CD4-positive, alpha-beta T cell (primary cell): ENCODE results near the gene ZNF331. TPM values are rescaled to one million over a fixed set of nuclear protein-coding genes. Genes with fewer than 3 reads are reported as not detected.

Experiments
- ATAC-seq: fragments of 200-7000 bp; cut with Tn5 transposase; one replicate; pipeline ENCODE4 v1.10.0; 2022; ENCODE audit warnings: mild to moderate bottlenecking; ENCODE audit not compliant: poor library complexity
- CTCF ChIA-PET: fragments of 350-600 bp; sonication (Branson Sonifier 250); formaldehyde crosslinking; loops from one replicate; lab custom pipeline; 2021; ENCODE audit warnings: antibody characterized with exemption, inconsistent platforms; lab: Charles Lee
- POLR2A ChIA-PET: fragments of 350-600 bp; sonication (Branson Sonifier 250); formaldehyde crosslinking; loops from one replicate; lab custom pipeline; 2021; ENCODE audit warnings: antibody characterized with exemption, inconsistent platforms; lab: Charles Lee
- DNase-seq, 14 experiments: peaks; one replicate each; pipeline ENCODE4 v3.0.0-alpha.2; 2013 to 2020; ENCODE audit warnings: mixed read lengths in 2 of 14
- H3K27ac ChIP-seq, 2 donors: one replicate each; pipeline versions ENCODE4 v1.5.1 to v1.7.0; 2013; ENCODE audit warnings: low read length in 2 of 2, low read depth in 1 of 2, mild to moderate bottlenecking in 1 of 2
- H3K27me3 ChIP-seq, 2 experiments: 1 replicate in 1 of 2; 2 replicates in 1 of 2; pipeline versions ENCODE4 v1.6.1 to v1.7.0; 2013; ENCODE audit warnings: low read length in 2 of 2, control low read depth in 1 of 2, mild to moderate bottlenecking in 1 of 2, moderate library complexity in 1 of 2; ENCODE audit not compliant: insufficient read depth in 2 of 2, control insufficient read depth in 1 of 2
- H3K36me3 ChIP-seq: one replicate; pipeline ENCODE4 v1.6.1; 2013; ENCODE audit warnings: low read length, control low read depth; ENCODE audit not compliant: insufficient read depth
- H3K4me1 ChIP-seq: one replicate; pipeline ENCODE4 v1.6.1; 2013; ENCODE audit warnings: low read length, control low read depth; ENCODE audit not compliant: insufficient read depth
- H3K4me3 ChIP-seq: one replicate; pipeline ENCODE4 v1.5.1; 2013; ENCODE audit warnings: mild to moderate bottlenecking, low read length, moderate library complexity
- H3K9me3 ChIP-seq, 2 experiments: 1 replicate in 1 of 2; 2 replicates in 1 of 2; pipeline versions ENCODE4 v1.6.1 to v1.7.0; 2013; ENCODE audit warnings: low read length in 2 of 2, mild to moderate bottlenecking in 2 of 2, control low read depth in 1 of 2, moderate library complexity in 1 of 2; ENCODE audit not compliant: control insufficient read depth in 1 of 2, insufficient read depth in 1 of 2
- H3K27ac Mint-ChIP-seq: one replicate; pipeline ENCODE4 v1.8.0; 2020; ENCODE audit warnings: mixed read lengths
- H3K27me3 Mint-ChIP-seq: one replicate; pipeline ENCODE4 v1.8.0; 2021; ENCODE audit warnings: mixed read lengths
- H3K36me3 Mint-ChIP-seq: one replicate; pipeline ENCODE4 v1.8.0; 2021; ENCODE audit warnings: low read depth, mixed read lengths
- H3K4me1 Mint-ChIP-seq: one replicate; pipeline ENCODE4 v1.8.0; 2021; ENCODE audit warnings: low read depth, mixed read lengths
- H3K4me3 Mint-ChIP-seq: one replicate; pipeline ENCODE4 v1.8.0; 2020; ENCODE audit warnings: mild to moderate bottlenecking, mixed read lengths
- H3K9me3 Mint-ChIP-seq: one replicate; pipeline ENCODE4 v1.8.0; 2020; ENCODE audit warnings: mixed read lengths
- intact Hi-C, 2 experiments: fragments of 100-400 bp; cut with DNase I in 1 of 2; cut with micrococcal nuclease in 1 of 2; formaldehyde crosslinking; loops; one replicate each; pipeline versions ENCODE4 v1.15.1 to v1.9.0; 2023 to 2025; cut with DNase I, micrococcal nuclease
- total RNA-seq, 174 experiments: library from RNA in 2 of 174; stranded (reverse) in 2 of 174; gene quantifications; one replicate each; pipeline ENCODE4 v1.2.3 and lab custom pipeline; 2021 to 2026
- TF ChIP-seq, protein P1 (sequence below): fragments of 200-600 bp; IDR thresholded peaks from one replicate; pipeline ENCODE4 v1.8.0; 2022; ENCODE audit warnings: antibody characterized with exemption, mild to moderate bottlenecking

The ZNF331 gene
- total RNA-seq, 2 experiments from 2014 or later: 428 to 437 TPM

DNA sequence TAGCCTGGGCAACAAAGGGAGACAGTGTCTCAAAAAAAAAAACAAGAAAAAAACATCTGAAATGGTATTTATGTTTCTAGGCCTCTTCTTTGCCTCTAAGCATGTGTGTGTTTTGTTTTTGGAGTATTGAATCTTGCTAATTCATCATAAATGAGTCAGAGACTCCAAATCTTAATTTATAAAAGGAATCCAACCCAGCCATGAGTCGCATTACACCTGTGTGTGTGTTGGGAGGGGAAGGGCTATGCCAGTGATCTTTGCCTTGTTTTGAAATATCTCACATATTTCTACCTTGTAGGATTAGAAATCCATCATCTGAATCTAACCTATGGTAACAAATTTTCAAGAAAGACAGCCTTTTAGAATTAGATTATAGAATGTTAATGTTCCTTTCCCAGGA, 4.0 kb downstream of the ZNF331 start:
- peak overlapping the region; percentile 65 for H3K4me3 Mint-ChIP-seq
- POLR2A ChIA-PET: no interaction called here
- H3K9me3 Mint-ChIP-seq: no peaks in the 10 kb centered on the region
- H3K36me3 Mint-ChIP-seq: peaks cover 91% of the 10 kb centered on the region
- H3K27ac ChIP-seq: no peak overlapping the region
- H3K27me3 ChIP-seq: no peaks in the 10 kb centered on the region
- H3K27ac Mint-ChIP-seq: peak overlapping the region; percentile 54
- TF ChIP-seq, protein P1, sequence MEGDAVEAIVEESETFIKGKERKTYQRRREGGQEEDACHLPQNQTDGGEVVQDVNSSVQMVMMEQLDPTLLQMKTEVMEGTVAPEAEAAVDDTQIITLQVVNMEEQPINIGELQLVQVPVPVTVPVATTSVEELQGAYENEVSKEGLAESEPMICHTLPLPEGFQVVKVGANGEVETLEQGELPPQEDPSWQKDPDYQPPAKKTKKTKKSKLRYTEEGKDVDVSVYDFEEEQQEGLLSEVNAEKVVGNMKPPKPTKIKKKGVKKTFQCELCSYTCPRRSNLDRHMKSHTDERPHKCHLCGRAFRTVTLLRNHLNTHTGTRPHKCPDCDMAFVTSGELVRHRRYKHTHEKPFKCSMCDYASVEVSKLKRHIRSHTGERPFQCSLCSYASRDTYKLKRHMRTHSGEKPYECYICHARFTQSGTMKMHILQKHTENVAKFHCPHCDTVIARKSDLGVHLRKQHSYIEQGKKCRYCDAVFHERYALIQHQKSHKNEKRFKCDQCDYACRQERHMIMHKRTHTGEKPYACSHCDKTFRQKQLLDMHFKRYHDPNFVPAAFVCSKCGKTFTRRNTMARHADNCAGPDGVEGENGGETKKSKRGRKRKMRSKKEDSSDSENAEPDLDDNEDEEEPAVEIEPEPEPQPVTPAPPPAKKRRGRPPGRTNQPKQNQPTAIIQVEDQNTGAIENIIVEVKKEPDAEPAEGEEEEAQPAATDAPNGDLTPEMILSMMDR: no peak
- DNase-seq (no peak), ATAC-seq (no peak)
- no peak overlapping the region for H3K4me3 ChIP-seq
- peaks cover 0 to 51% of the 10 kb centered on the region in 2 experiments for H3K9me3 ChIP-seq
- peaks cover 59% of the 10 kb centered on the region for H3K4me1 Mint-ChIP-seq
- H3K4me1 ChIP-seq: peaks cover 21% of the 10 kb centered on the region
- H3K36me3 ChIP-seq: peaks cover 38% of the 10 kb centered on the region
- peaks cover 9% of the 10 kb centered on the region for H3K27me3 Mint-ChIP-seq
- intact Hi-C loops: no loop called here
- CTCF ChIA-PET: no interaction called here

DNA sequence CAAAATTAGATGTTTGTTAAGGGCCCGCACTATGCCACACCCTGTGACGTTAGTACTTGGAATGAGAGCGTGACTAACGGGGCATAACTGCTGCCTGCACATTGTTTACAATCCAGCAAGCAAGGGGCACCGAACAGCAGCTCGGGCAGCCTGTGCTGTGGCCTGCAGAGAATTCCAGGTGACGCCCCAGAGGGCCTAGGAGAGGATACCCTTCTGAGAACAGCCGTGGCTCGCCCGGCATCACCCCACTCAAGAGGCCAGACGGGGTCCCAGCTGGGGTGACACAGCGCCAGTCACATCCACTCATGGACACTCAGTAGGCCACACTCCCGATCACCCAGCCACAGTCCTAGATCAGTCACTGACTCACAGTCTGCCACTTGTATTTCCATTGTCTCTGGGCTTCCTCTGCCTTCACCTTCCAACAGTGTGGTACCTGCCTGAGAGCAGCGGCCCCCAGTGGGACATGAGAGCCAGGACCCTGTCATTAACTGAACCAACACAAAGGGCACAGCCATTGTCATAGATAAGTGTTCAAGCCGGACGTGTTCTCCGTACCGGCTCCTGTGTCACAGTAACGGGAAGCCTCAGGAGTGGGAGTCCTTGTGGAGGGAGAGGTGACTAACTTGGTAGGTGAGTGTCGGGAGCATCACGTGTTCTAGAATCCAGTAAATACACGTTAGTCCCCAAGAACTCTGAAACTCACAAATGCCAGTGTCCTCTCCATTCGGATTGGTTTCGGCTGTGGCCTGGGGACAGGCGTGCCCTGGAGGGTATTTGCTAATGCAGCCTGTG, 7.5 kb downstream of the ZNF331 start:
- H3K9me3 ChIP-seq: peaks cover 0 to 40% of the 10 kb centered on the region in 2 experiments
- Mint-ChIP-seq H3K27ac (no peak overlapping the region), H3K4me3 (no peak overlapping the region), H3K36me3 (peaks cover 89% of the 10 kb centered on the region), H3K4me1 (peaks cover 54% of the 10 kb centered on the region), H3K9me3 (no peaks in the 10 kb centered on the region), H3K27me3 (no peaks in the 10 kb centered on the region)
- H3K27ac ChIP-seq: no peak overlapping the region
- H3K27me3 ChIP-seq: no peaks in the 10 kb centered on the region
- H3K36me3 ChIP-seq: peaks cover 29% of the 10 kb centered on the region
- CTCF ChIA-PET: no interaction called here
- H3K4me3 ChIP-seq: no peak overlapping the region
- ATAC-seq (no peak), DNase-seq (no peak)
- POLR2A ChIA-PET: no interaction called here
- TF ChIP-seq, protein P1: no peak
- H3K4me1 ChIP-seq: peaks cover 2% of the 10 kb centered on the region
- intact Hi-C loops: no loop called here

DNA sequence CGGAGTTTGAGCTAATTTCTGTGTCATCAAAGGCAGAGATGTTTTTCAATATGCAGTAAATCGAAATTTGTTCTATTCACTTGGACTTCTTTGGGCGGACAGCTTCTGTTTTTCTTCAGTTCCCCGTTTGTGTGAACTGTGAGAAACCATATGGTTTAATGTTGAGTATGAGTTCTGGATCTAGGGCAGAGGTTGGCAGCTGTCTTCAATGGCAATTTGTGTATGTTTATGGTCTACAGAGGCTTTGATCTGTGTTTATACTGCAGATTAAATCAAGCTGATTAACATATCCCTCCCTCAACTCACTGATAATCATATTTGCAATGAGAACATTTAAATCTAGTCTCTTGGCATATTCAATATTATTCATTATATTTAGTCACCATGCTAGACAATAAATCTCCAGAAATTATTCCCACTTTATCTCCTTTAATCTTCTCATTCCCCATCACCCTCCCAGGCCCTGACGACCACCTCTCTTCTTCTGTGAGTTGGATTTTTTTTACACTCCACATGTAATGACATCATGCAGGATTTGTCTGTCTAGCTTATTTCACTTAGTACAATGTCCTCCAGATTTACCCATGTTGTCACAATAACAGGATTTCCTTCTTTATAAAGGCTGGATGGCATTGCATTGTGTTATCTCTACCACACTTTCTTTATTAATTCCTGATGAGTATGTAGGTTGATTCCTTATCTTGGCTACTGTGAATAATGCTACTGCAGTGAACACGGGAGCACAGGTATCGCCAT, 9.0 kb downstream of the ZNF331 start:
- Histone ChIP-seq H3K27ac (no peak overlapping the region), H3K4me3 (no peak overlapping the region), H3K27me3 (no peaks in the 10 kb centered on the region), H3K36me3 (peaks cover 19% of the 10 kb centered on the region), H3K9me3 (peaks cover 0 to 33% of the 10 kb centered on the region in 2 experiments), H3K4me1 (no peaks in the 10 kb centered on the region)
- Mint-ChIP-seq H3K4me3 (no peak overlapping the region), H3K27ac (peak overlapping the region; percentile 7), H3K4me1 (peaks cover 56% of the 10 kb centered on the region), H3K27me3 (no peaks in the 10 kb centered on the region), H3K36me3 (peaks cover 83% of the 10 kb centered on the region), H3K9me3 (no peaks in the 10 kb centered on the region)
- TF ChIP-seq, protein P1: no peak
- ATAC-seq (no peak), DNase-seq (no peak)
- CTCF ChIA-PET: no interaction called here
- intact Hi-C loops: no loop called here
- POLR2A ChIA-PET: no interaction called here
